ENCODE measurements around the gene SPAG16.

The SPAG16 gene

DNA sequence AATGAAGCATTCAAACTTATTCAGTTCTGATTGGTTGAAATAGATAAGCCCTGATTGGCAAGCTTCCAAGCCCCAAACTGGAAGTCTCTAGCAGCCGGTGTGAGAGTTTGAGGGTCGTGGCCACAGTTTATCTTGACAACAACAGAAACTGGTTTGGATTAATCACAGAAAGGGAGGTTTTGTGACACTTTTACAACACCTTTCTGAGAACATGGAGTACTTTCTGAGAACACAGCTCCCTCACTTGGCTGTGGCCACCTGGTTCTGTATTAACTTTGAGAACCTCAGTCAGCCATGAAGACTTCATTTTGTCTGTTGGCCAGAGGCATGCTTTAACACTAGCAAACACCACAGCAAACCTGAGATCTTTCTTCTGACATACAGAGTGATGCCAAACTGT is 845.9 kb downstream of the SPAG16 start:
- no peaks in the 10 kb centered on the region for H3K27me3 ChIP-seq
- no peak for DNase-seq
- no peak overlapping the region for H3K4me3 ChIP-seq
- intact Hi-C loops (cut with DNase I; ENCODE audit: low total_unique reads), result no loop called here
- no peaks in the 10 kb centered on the region for H3K36me3 ChIP-seq
- TF ChIP-seq CTCF (IDR thresholded peaks at IDR 0.05), result no peak
- H3K9me3 ChIP-seq, result no peaks in the 10 kb centered on the region
- H3K27ac ChIP-seq, result no peak overlapping the region
- H3K4me1 ChIP-seq, result peaks cover 0 to 3% (median 0%) of the 10 kb centered on the region in 4 donors

GRCh38 chr2:214135966-214136365 is 851.7 kb downstream of the SPAG16 start:
- H3K4me3 ChIP-seq, result no peak overlapping the region
- intact Hi-C loops (cut with DNase I; ENCODE audit: low total_unique reads), result no loop called here
- H3K27ac ChIP-seq, result no peak overlapping the region
- H3K4me1 ChIP-seq, result peaks cover 0 to 6% (median 0%) of the 10 kb centered on the region in 4 donors
- no peaks in the 10 kb centered on the region for H3K27me3 ChIP-seq
- H3K36me3 ChIP-seq, result no peaks in the 10 kb centered on the region
- DNase-seq, result no peak
- no peaks in the 10 kb centered on the region for H3K9me3 ChIP-seq
- TF ChIP-seq CTCF (IDR thresholded peaks at IDR 0.05), result no peak

DNA sequence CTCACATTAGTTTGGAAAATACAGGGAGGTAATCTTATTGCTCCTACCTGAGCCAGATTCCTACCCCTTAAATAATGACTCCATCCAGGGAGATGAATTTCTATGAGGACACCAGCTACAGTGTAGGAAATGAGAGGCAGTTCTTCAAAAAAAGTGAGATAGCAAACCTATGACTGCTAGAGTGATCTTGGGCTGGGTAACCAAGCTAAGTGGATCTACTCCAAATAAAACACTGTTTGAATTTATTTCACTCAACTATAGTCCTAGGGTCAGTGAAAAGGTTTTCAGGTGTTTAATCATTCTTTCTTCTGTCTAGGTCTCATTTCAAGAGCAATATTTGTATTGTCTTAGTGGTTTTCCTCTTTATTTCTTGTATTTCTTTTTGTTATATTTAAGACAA is 854.5 kb downstream of the SPAG16 start:
- intact Hi-C loops (cut with DNase I; ENCODE audit: low total_unique reads), result no loop called here
- no peak for DNase-seq
- Histone ChIP-seq H3K4me1 (peaks cover 0 to 6% (median 0%) of the 10 kb centered on the region in 4 donors), H3K9me3 (no peaks in the 10 kb centered on the region), H3K27me3 (no peaks in the 10 kb centered on the region), H3K4me3 (no peak overlapping the region), H3K36me3 (no peaks in the 10 kb centered on the region), H3K27ac (no peak overlapping the region)
- no peak for TF ChIP-seq CTCF (IDR thresholded peaks at IDR 0.05)

DNA sequence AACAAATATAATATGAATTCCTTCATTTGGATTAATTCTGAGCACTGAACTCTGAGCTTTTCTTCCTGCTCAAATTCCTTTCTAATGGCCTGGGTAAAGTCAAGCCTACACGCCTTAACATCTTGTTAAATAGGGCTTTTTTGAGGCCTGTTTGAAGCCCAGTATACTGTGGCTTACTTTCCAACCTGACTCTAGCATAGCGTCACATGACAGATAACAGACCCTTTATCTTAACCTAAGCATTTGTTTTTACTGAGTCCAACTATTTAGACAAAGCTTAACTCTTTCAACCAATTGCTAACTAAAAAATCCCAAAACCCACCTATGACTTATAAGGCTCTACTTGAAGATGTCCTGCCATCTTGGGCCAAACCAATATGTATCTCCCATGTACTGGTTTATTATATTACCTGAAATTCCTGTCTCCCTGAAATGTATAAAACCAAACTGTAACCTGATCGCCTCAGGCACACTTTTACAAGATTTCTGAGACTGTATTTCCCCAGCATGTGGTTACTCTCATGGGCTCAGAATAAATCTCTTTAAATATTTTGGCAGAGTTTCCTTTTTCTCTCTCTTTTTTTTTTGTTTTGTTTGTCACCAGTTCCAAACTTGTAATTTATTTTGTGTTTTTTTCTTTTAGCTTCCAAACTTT is 855.5 kb downstream of the SPAG16 start:
- TF ChIP-seq CTCF (IDR thresholded peaks at IDR 0.05), result no peak
- intact Hi-C loops (cut with DNase I; ENCODE audit: low total_unique reads), result no loop called here
- DNase-seq, result no peak
- H3K27me3 ChIP-seq, result no peaks in the 10 kb centered on the region
- no peak overlapping the region for H3K4me3 ChIP-seq
- H3K4me1 ChIP-seq, result peaks cover 0 to 6% (median 0%) of the 10 kb centered on the region in 4 donors
- H3K36me3 ChIP-seq, result no peaks in the 10 kb centered on the region
- H3K27ac ChIP-seq, result no peak overlapping the region
- no peaks in the 10 kb centered on the region for H3K9me3 ChIP-seq

DNA sequence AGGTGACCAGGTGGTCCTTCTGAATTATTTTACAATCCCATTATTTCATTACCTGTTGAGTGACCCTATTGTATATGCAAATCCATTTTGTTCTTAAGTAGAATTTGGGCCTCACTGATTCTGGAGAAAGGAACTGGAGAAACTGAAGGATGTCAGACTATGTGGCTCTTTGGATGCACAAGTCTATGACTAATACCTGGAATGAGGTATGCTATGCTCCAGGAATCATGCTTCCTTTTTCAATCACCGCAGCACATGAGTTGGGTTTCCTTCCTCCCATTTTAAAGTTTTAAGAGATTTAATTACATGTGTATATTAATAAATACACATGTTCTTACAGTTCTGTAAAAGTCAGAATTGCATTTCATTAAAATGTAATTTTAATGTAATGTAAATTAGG is 872.7 kb downstream of the SPAG16 start:
- intact Hi-C loops (cut with DNase I; ENCODE audit: low total_unique reads), result no loop called here
- H3K4me3 ChIP-seq, result no peak overlapping the region
- no peaks in the 10 kb centered on the region for H3K27me3 ChIP-seq
- TF ChIP-seq CTCF (IDR thresholded peaks at IDR 0.05), result no peak
- no peak for DNase-seq
- no peaks in the 10 kb centered on the region for H3K4me1 ChIP-seq
- no peaks in the 10 kb centered on the region for H3K9me3 ChIP-seq
- no peak overlapping the region for H3K27ac ChIP-seq
- H3K36me3 ChIP-seq, result no peaks in the 10 kb centered on the region

DNA sequence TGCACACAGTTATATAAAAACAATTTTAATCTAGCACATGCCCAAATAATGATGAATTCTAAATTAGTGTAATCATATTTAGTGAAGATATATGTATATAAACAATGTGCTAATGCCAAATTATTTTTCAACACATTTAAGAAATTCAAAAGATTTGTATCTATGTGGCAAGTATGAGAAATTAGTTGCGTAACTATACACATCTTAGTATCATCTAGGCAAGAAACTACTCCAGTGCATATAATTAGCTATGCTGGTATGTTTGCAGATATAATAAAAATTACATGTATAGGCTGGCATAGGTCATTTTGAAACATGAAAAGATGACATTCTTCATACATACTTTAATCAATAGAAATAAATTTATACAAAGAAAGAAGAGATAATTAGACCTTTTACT is 874.6 kb downstream of the SPAG16 start:
- DNase-seq, result no peak
- TF ChIP-seq CTCF (IDR thresholded peaks at IDR 0.05), result no peak
- Histone ChIP-seq H3K27ac (no peak overlapping the region), H3K9me3 (no peaks in the 10 kb centered on the region), H3K36me3 (no peaks in the 10 kb centered on the region), H3K27me3 (no peaks in the 10 kb centered on the region), H3K4me1 (no peaks in the 10 kb centered on the region), H3K4me3 (no peak overlapping the region)
- intact Hi-C loops (cut with DNase I; ENCODE audit: low total_unique reads), result no loop called here

Data from tibial artery (tissue), 4 donors.